Endothelial cell (in vitro differentiated cells): Measurements from ENCODE around the gene ENHO. TPM values are rescaled to one million over a fixed set of nuclear protein-coding genes. Genes with fewer than 3 reads are reported as not detected.

Experiments
- DNase-seq: peaks from one replicate; pipeline ENCODE4 v3.0.0; 2021; ENCODE audit warnings: low spot score
- H3K27ac Mint-ChIP-seq: one replicate; pipeline ENCODE4 v1.8.0; 2021; ENCODE audit warnings: mixed read lengths, inconsistent platforms; ENCODE audit not compliant: unreplicated experiment
- H3K27me3 Mint-ChIP-seq: one replicate; pipeline ENCODE4 v1.8.0; 2021; ENCODE audit warnings: mild to moderate bottlenecking, moderate library complexity, mixed read lengths, inconsistent platforms; ENCODE audit not compliant: unreplicated experiment
- H3K36me3 Mint-ChIP-seq: one replicate; pipeline ENCODE4 v1.8.0; 2021; ENCODE audit warnings: mild to moderate bottlenecking, low read depth, mixed read lengths, inconsistent platforms; ENCODE audit not compliant: unreplicated experiment
- H3K4me1 Mint-ChIP-seq: one replicate; pipeline ENCODE4 v1.8.0; 2021; ENCODE audit warnings: mild to moderate bottlenecking, mixed read lengths, inconsistent platforms; ENCODE audit not compliant: unreplicated experiment
- H3K4me3 Mint-ChIP-seq: one replicate; pipeline ENCODE4 v1.8.0; 2021; ENCODE audit warnings: mild to moderate bottlenecking, mixed read lengths, inconsistent platforms; ENCODE audit not compliant: unreplicated experiment
- H3K9me3 Mint-ChIP-seq: one replicate; pipeline ENCODE4 v1.8.0; 2021; ENCODE audit warnings: mixed read lengths, inconsistent platforms; ENCODE audit not compliant: unreplicated experiment
- total RNA-seq: library from RNA; stranded (reverse); fragmentation: NEBNext Ultra II Directional; extraction: Animal tissue kit (Norgen Biotek cat#: 25700); gene quantifications from one replicate; pipeline ENCODE4 v1.2.1, GENCODE V29; 2021; ENCODE audit not compliant: unreplicated experiment
- TF ChIP-seq, protein P1 (sequence below): fragments of 200-600 bp; sonication (generic); IDR thresholded peaks from one replicate; pipeline ENCODE4 v1.5.0; 2021; ENCODE audit warnings: antibody characterized with exemption; ENCODE audit not compliant: unreplicated experiment

The ENHO gene
- total RNA-seq, 1 donor from 2014 or later = 4.1 TPM

DNA sequence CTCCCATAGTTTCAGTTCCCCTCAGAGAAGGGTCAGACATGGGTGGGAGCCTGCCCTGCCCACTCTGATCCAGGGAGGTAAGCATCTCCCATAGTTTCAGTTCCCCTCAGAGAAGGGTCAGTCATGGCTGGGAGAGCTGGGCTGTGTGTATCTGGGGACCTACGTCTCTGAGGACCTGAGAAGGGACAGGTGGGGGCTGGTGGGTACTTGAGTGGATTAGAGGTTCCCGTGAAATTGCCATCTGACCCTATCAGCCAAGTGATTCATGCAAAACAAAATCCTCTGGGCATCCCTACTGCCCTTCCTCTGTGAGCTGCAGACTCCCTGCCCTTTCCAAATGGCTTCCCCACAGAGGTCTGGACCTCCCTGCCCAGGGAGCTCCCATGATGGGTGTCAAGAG, 3.9 kb downstream of the ENHO start:
- no peak for DNase-seq
- H3K27me3 Mint-ChIP-seq = peaks cover 10% of the 10 kb centered on the region
- no peaks in the 10 kb centered on the region for H3K9me3 Mint-ChIP-seq
- TF ChIP-seq, protein P1, sequence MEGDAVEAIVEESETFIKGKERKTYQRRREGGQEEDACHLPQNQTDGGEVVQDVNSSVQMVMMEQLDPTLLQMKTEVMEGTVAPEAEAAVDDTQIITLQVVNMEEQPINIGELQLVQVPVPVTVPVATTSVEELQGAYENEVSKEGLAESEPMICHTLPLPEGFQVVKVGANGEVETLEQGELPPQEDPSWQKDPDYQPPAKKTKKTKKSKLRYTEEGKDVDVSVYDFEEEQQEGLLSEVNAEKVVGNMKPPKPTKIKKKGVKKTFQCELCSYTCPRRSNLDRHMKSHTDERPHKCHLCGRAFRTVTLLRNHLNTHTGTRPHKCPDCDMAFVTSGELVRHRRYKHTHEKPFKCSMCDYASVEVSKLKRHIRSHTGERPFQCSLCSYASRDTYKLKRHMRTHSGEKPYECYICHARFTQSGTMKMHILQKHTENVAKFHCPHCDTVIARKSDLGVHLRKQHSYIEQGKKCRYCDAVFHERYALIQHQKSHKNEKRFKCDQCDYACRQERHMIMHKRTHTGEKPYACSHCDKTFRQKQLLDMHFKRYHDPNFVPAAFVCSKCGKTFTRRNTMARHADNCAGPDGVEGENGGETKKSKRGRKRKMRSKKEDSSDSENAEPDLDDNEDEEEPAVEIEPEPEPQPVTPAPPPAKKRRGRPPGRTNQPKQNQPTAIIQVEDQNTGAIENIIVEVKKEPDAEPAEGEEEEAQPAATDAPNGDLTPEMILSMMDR = no peak
- no peak overlapping the region for H3K4me3 Mint-ChIP-seq
- peaks cover 8% of the 10 kb centered on the region for H3K4me1 Mint-ChIP-seq
- no peak overlapping the region for H3K27ac Mint-ChIP-seq
- H3K36me3 Mint-ChIP-seq = peaks cover 4% of the 10 kb centered on the region

DNA sequence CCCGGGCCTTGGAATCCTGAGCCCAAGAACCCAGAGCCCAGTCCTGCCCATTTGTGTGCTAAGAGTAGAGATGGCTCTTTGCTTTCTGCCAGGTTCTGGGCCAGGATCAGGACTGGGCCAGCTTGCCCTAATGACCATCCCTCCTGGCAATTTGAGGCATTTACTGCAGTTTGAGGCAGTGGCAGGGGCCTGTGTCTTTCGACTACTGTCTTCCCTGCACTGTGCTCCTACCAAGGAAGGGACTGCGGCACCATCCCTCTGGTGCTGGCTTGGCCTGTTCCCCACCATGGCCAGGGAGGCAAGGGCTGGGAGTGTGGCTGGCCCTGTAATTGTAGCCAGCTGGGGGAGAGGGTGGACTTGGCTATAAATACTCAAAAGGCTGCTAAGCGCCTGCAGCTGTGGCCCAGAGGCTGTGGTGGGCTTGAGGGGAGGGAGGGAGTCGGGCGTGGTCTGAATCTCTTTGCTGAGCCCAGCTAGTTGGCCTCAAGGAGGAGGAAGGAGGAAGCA, 4.6 kb downstream of the ENHO start:
- no peak for DNase-seq
- TF ChIP-seq, protein P1 = no peak
- peaks cover 4% of the 10 kb centered on the region for H3K36me3 Mint-ChIP-seq
- H3K27ac Mint-ChIP-seq = no peak overlapping the region
- H3K4me1 Mint-ChIP-seq = peaks cover 4% of the 10 kb centered on the region
- peaks cover 10% of the 10 kb centered on the region for H3K27me3 Mint-ChIP-seq
- no peak overlapping the region for H3K4me3 Mint-ChIP-seq
- no peaks in the 10 kb centered on the region for H3K9me3 Mint-ChIP-seq

DNA sequence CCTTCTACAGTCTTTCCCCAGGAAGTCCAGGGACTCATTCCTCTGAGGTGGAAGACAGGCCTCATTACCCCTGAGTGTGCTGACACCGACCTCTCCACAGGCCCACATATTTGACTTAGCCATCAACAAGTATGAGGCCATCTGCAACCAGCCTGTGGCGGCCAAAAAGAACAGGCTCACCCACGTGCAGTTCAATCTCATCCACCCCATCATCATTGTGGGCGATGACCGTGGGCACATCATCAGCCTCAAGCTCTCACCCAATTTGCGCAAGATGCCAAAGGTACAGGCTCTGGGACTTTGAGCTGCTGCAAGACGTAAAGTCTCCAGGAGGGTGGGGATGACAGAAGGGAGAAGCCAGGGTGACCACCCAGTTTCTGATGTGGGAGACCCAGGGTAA, 5.6 kb downstream of the ENHO start:
- no peak overlapping the region for H3K27ac Mint-ChIP-seq
- H3K4me3 Mint-ChIP-seq = no peak overlapping the region

GRCh38 chr9:34515959-34516358, 6.8 kb downstream of the ENHO start:
- no peaks in the 10 kb centered on the region for H3K36me3 Mint-ChIP-seq
- no peaks in the 10 kb centered on the region for H3K4me1 Mint-ChIP-seq
- H3K9me3 Mint-ChIP-seq = no peaks in the 10 kb centered on the region
- DNase-seq = no peak
- TF ChIP-seq, protein P1 = no peak
- H3K27me3 Mint-ChIP-seq = peaks cover 8% of the 10 kb centered on the region
- no peak overlapping the region for H3K4me3 Mint-ChIP-seq
- H3K27ac Mint-ChIP-seq = no peak overlapping the region

More for the DNA sequence above, 5.6 kb downstream of the ENHO start:
- DNase-seq = no peak
- Mint-ChIP-seq H3K9me3 (no peaks in the 10 kb centered on the region), H3K36me3 (peaks cover under 1% of the 10 kb centered on the region), H3K27me3 (peaks cover 8% of the 10 kb centered on the region), H3K4me1 (peaks cover under 1% of the 10 kb centered on the region)
- TF ChIP-seq, protein P1 = no peak

DNA sequence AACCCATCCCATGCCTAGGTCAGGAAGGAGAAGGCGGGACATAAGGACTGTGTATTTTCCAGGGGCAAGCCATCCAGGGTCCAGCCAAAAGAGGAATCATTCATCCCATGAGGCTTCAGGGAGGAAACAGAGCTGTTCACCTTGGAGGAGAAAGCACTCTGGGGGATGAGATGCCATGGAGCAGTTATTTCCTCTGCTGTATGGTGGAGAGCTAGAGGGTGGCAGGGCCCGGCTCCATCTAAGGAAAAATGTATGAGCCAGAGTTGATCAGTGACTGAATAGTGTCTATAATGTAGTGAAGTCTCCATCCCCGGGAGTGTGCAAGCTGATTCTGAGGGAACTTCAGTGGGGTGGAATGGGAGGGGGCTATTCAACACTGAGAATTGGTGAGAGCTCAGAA, 8.0 kb downstream of the ENHO start:
- no peaks in the 10 kb centered on the region for H3K9me3 Mint-ChIP-seq

More for the DNA sequence above, 8.0 kb downstream of the ENHO start:
- no peak overlapping the region for H3K27ac Mint-ChIP-seq
- no peaks in the 10 kb centered on the region for H3K36me3 Mint-ChIP-seq
- peaks cover 8% of the 10 kb centered on the region for H3K27me3 Mint-ChIP-seq
- no peaks in the 10 kb centered on the region for H3K4me1 Mint-ChIP-seq
- H3K4me3 Mint-ChIP-seq = no peak overlapping the region
- DNase-seq = no peak
- TF ChIP-seq, protein P1 = no peak
